ENCODE data around the gene PSAP. TPM values are rescaled to one million over a fixed set of nuclear protein-coding genes. Genes with fewer than 3 reads are reported as not detected.

PSAP gene
- polyA plus RNA-seq, 1 donor: 520 TPM

DNA sequence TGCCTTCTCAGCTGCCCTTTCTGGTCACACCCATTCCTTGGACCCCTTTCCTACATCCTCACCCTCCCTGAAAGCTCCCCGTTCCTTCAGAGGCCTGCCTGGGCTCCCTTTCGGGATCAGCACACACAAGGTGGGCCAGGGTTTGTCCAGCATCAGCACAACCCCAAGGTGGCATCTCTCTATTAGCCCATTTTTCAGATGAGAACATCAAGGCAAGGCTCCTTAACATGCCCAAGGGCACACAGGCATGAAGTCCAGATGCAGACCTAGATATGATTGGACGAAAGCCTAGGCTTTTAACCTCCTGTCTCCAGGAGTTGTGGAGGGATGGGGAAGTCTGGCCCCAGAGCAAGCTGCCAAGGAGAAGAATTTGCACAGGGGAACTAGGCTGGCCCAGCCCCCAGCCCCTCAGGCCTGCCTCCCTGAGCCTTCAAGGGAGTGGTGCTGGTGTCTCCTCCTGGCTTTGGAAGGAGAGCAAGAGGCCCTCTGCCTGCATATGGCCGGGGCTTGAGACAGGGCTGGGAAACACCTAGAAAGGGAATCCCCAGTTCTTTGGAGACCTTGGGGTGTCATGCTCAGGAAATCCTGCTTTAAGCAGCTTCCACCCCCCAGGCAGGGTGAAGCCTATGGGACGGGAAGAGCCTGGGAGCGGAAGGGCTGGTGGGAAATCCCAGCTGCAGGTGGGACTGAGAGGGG lies 68.7 kb downstream of the PSAP start:
- no peak for DNase-seq

DNA sequence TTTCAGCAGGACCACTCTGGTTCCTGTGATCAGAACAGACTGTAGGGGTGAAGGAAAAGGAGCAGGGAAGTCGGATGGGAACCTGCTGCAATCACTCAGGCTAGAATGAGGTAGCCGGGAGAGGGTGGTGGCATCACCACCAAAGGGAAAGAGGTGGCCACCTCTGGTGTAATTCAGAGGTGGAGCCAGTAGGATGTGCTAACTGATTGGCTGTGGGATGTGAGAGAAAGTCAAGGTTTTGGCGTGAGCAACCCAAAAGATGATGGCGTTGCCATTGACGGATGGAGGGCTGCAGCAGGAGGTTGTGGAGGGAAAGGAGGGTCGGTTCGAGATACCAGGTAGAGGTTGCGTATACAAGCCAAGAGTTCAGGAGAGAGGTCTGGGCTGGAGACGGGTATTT lies 70.3 kb downstream of the PSAP start:
- DNase-seq: no peak

DNA sequence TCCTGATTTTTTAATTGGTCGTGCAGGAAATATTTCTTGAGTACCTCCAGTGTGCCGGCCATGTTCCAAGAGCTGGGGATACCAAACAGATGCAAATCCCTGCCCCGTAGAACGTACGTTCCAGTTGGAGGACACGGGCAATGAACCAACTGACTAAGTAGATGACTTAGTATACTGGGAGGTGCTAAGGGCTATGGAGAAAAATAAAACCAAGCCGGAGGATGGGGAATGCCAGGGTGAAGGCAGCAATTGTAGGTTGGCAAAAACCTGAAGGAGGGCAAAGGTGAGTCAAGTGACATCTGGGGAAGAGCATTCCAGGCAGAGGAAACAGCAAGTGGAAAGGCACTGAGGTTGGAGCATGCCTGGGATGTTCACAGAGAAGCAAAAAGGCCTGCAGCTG lies 70.9 kb downstream of the PSAP start:
- no peak for DNase-seq

DNA sequence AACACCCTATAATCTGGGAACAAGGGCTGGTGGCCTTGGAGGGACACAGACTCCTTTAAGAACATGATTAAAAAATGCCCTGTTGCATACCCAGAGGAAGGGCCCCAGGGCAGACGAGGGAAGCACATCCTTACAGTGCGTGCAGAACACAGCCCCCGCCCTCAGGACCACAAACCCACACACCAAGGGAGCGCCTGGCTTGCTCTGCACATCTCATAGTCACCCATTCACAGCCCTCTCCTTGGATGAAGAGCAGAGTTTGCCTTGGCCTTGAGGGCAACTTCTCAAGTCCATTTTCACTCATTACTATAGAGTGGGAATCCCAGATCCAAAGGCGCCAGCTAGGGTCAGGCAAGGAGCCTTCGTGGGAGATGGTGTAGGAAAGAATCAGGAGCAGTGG lies 71.4 kb downstream of the PSAP start:
- DNase-seq: no peak

DNA sequence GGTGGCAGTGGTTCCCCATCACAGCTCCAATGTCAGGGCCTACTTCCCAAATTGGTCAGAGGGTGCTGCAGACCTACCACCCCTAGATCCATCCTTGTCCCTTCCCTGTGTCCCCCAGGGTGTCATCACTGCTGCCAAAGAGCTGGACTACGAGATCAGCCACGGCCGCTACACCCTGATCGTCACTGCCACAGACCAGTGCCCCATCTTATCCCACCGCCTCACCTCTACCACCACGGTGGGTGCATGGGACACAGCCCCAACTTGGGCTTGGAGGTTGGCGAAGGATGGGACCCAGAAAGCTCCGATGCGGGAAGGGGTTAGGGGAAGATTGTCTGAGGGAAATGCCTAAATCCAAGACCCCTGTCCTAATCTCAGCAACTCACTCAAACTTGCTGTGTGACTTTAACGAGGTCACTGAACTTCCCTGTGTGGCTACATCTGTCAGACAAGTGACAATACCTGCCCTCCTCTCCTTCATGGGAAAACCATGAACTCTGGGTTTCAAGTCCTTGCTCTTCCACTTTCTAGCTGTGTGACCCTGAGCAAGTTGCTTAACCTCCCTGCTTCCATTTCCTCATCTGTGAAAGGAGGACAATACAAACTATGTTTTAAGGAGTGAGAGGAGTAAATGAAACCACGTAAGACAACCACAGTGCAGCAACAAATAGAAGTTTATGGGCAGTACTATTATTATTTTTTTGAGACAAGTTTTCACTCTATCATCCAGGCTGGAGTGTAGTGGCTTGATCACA lies 72.8 kb downstream of the PSAP start:
- DNase-seq: no peak

DNA sequence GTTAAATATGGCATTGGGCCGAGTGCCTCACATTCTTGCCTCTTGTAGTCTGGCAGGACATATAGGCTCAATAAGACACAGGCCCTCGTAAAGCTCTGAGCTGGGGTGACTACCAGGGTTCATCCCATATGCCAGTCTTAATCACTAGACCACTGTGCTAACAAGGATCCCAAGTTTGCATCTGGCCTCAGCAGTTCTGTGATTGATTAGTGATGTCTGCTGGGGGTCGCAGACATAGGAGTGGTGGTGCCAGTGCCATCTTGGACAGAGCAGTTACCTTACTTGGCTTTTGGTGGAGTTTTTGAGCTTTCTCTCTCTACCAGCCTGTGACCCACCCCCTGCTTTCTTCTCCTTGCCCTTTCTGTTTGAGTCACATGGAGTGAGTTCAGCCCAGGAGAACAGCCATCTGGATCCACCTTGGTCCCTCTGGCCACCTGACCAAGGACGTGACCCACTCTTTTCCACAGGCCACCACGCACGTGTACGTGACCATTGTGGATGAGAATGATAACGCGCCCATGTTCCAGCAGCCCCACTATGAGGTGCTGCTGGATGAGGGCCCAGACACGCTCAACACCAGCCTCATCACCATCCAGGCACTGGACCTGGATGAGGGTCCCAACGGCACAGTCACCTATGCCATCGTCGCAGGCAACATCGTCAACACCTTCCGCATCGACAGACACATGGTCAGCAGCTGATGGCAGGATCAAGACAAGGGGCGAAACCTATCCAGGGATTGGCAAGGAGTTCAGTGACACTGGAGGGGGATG lies 73.7 kb downstream of the PSAP start:
- no peak for DNase-seq

DNA sequence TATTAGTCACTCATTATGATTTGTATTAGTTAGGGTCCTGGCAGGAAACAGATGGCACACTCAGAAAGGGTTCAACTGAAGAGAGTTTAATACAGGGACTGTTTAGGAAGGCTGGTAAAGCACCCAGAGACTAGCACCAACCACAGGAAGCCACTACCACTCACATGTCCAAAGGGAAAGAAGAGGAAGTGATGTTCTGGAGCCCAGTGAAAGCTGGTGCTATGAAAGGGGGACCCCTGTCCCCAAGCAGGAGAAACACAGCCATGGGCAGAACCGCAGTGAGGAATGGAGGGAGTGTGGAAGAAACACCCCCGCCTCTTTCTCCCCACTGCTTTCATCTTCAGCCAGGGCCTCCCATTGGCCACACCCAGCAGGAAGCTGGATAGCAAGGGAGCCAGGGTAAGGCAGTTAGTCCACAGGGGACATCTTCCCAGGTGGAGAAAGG lies 74.5 kb downstream of the PSAP start:
- DNase-seq: no peak

DNA sequence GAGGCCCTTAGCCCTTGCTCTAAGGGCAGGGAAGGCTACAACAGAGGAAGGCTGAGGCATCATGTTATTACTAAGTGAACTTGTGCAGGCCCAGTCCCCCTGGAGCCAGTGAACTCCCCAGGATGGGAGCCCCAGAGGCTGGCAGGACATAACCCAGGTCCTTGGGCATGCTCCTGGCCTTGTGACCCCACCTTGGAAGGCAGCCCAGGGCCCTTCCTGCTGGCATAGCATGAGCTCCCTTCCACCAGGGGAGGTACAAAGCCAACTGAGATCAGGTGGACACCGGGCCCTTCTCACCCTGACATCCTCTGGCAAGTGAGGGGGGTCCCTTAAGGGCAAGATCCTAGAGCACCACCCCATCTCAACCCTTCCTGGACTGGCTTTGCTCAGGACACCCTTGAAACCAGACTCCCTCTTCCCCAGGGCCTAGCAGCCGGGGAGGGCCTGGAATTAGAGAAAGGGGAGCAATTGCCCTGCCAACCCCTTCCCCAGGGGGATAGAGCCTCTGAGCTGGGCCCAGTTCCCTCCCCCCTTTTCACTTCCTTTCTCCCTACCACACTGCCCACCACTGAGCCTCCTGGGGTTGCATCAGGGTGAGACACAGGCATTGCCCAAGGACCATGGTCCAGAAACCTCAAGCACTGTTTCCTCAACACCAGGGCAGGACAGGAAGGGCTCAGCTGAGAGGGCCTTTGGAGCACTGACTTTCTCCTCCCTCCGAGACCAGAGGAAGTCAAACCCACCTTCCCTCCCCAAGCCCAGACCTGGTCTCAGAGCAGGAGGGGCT lies 75.9 kb downstream of the PSAP start:
- DNase-seq: no peak

DNA sequence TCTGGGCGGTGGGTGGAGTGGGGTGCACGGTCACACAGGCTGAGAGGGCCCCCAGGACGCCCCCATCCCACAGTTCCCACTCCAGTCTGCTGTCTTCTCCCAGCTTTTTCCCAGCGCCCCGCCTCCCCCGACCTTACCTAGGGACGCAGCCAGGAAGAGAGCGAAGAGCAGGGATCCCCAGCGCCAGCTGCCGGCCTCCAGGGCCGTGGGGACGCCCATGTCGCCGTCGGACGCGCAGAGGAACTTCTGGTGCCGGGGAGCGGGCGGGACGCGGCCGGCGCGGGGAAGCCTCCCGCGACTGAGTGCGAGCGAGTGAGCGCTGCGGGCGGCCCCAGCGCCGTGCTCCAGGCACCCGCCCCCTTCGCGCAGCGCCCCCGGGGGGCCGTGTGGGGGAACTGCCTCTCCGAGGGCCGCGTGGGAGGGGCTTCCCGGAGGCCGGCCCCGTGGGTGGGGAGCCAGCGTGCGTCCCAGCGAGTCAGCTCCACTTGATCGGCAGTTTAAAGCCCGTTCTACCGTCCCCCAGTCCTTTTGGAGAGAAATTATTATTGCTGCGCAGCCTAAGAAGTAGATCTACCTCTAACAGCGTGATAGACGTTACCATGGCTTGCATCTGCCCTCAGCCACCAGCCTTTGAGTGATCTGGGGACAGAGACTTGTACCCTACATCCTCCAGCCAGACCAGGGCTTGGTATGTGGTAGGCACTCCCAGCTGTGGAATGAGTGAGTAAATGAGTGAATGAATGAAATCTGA lies 77.7 kb downstream of the PSAP start, which contains the start of gene VSIR:
Gene VSIR (minus strand): TSS at position 300 of the 751 bp plus-strand sequence. CDS start 81 bp downstream, at position 219.
- DNase-seq: peak; percentile 89

DNA sequence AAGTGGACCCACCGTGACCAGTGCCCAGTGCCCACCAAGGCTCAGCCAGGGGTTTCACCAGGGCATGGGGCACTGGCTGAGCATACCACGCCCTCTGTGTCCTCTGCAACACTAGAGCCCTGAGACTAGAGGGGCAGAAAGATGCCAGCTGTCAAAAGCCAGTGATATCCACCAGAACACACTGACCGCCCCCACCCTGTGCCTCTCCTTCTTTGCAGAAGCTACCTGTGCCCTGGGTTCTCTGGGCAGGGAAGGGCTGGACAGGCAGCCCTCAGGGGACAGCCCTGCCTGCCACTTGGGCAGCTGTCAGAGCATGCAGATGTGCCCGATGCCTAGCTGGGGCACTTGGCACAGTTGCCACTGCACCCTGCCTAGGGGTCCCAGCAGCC lies 78.2 kb downstream of the PSAP start:
- DNase-seq: no peak

DNA sequence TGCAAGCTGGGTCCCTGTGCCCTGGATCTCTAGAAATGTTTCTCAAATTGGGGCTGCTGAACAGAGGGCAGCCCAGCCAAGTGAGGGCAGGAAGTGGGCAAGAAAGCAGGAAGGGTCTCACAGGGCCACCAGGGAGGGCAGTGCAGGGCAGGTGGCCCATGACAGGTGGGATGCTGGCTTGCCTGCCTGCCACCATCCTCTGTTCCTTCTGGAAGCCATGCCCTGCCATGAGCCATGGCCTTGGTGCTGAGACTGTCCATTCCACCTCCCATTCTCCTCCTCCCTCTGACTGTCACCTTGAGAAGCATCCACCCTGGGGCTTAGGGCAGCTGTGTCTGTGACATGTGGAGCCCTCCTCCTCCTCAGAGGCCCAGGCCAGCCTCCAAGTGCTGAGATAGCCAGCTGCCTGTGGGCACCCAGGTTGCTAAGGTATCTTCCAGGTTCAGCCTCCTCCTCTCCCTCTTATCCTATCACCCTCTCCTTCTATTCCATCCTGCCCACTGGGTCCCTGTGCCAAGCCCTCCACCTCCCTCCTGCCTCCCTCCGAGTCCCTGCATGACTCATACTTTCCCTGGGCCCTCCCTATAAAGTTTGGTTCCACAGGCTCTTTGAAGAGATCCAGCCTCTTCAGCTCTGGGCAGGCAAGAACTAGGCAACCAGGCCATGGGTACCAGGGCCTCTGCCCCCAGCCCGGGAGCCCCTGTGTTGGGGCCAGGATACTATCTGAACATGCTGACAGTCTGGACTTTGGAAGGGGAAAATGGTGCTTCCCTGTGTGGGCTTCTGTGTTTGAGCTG lies 79.0 kb downstream of the PSAP start:
- DNase-seq: no peak

DNA sequence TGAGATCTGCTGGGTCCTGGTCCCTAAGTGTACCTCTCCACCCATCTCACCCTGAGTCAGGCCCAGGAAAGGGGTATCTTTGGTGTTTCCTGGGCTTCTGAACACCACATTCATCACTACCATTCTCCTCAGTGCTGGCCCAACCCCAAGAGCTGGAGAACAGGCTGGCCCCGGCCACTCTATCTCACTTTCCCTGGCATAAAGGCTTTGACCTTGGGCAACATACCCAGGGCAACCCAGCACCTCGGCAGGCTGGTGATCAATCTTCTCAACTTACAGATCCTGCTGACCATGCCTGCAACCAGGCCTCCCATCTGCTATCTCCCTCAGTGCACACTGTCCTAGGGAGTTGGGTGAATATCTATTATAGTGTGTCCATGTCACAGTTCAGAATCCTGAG lies 79.8 kb downstream of the PSAP start:
- DNase-seq: no peak

DNA sequence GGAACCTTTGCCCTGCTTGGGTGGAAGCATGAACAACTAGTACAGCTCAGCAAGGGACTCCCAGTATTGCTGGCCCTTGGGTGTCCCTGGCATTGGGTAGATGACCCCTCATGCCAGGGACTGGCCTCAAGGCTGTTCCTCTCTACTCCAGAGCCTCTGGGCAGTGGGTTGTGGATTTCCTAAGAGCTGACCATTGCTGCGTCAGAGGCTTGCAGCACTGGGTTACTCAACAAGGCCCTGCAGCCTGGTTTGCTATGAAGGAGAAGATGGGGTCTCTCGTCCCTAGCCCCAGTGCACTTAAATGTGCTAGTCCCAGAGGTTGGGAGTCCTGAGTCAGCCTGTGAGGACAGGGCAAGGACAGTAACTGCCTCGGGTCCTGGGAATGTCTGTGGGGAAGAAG lies 80.3 kb downstream of the PSAP start:
- no peak for DNase-seq

DNA sequence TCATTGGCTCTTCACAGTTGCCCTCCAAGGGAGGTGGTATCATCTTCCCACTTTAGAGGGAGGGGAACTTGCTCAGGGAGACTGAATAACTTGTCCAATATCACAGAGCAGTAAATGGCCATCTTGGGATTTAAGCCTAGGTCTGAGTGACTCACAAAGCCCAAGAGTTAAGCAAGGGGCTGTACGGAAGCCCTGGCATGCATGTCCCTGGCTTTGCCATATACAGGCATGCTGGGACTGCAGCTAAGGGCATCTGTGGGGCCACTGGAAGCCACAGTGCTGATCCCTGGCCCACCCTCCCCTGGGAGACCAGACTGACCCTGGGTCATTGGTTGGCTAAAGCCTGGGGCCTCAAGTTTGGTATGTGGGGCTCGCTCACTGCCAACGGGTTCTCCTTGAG lies 80.8 kb downstream of the PSAP start:
- DNase-seq: no peak

DNA sequence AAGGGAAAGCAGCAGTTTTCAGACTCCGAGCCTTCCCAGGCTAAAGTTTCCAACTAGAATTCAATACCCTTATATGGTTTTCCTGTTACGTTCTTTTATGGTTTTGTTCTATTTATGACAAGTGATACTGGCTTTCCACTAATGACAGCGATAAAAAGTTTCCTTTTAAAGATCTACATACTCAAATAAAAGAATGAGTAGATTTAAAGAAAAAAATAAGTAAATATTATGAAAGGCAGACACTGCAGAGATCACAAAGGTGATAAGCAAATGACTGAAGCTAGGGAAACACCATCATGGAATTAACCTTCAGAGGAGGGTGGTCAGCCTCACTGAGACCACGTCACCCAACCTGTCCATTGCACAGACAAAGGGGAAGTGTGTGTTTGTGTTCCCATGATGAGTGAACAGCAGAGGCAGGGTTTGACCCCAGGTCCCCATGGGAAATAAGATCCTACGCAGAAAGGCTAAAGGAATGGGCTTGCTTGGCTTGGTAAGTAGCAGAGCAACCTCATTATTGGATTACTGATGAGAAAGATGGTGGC lies 81.7 kb downstream of the PSAP start:
- DNase-seq: no peak

DNA sequence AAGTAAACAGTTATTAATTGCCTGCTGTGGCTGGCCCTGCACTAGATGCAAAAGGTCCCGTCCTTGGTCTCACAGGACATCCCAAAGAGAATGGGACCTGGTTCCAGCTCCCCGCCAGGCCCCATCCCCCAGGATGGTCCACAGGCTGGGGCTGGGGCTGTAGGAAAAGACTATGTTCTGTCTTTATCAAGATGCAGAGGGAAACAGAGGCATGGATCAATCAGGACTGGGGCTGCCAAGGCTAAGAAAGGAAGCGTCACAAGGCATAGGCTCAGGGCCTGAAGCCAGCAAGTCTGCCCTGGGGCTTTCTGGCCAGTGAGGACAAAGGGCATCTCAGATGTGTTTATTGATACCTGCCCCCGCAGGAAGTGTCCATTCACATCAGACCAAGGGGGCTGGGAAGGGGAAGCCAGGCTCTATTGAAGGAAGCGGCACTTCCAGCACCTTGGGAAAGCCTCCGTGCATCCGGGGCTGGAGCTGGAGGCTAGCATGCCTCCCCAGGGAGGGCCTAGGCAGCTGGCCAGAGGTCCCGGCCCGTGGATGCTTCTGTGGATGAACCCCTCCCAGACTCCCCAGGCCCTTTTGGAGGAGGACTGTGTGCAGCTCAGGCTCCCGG lies 83.5 kb downstream of the PSAP start:
- DNase-seq: no peak

DNA sequence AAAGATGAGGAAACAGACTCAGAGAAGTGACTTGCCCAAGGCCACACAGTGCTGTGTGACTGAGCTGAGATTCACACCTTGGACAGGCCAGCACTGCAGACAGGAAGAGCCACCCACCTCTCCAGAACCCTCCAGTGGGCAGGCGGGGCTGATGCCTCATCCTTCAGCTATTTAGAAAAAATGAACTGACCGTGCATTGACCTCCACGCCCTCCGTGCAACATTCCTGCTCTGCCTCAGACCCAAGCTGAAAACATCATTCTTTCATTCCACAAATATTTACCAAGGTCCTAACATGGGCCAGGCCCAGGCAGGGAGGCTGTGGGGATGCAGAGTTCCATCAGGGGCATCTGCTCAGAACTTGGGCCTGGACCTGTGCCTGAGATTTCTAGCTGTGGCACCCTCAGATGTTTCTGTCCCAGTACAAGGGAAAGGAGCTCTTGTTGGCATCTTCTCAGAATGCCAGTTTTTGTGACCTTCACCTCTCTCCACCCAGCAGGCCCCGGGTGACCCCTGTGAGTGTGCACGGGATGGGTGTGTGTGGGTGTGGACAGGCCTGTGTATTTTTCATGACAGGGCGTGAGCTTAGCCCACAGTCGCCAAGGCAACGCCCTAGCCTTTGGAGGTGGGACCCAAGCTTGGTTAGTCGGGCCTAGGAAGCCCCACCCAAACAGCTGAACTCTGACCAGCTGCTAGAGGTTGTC lies 84.2 kb downstream of the PSAP start:
- no peak for DNase-seq

All from hindlimb muscle (tissue), 1 donor.